T1000 (cell line): ENCODE results near the gene PLEKHA7.
A peak's percentile ranks its signal among the peaks of the same experiment; 100 is the strongest.

ENCODE experiments used
- DNase-seq: peaks from one replicate; lab custom pipeline; 2025; ENCODE audit warnings: mixed read lengths; lab: John Stamatoyannopoulos, UW

PLEKHA7 gene

DNA sequence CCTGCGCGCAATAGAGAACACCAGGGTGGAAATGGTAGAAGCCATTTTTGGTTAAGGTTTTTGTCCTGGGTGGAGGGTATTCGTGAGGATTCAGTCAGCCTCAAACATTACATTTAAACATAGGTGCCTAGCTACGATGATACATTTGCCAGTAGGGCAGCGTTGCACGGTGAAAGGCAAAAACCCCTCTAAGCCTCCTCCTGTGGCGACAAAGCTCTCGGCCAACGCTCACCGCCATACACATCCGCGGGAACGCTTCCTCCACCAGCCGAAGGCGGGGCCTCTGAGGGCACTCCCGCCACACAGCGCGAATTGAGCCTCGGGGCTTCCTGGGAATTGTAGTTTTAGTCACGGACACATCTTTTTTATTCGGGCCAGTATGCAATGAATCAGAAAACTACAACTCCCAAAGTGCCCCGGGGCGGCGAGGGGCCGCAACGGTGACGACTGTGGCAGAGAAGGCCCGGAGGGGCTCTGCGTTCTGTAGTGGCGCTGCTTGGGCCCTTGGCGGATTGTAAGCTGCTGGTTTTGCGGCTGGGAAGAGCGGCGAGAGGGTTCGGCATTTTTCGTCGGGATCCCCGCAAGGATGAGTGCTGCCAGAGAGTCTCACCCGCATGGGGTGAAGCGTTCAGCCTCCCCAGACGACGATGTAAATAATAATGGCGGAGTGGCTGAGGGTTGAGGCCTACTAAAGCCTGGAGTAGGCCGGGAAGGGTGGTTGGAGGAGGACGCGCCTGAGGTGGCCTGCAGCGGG is 275.8 kb downstream of the PLEKHA7 start, which contains the start of gene C11orf58:
Gene C11orf58 (plus strand): TSS at position 455 of the 754 bp plus-strand sequence. CDS start 132 bp downstream, at position 587.
- peak; percentile 91 for DNase-seq

DNA sequence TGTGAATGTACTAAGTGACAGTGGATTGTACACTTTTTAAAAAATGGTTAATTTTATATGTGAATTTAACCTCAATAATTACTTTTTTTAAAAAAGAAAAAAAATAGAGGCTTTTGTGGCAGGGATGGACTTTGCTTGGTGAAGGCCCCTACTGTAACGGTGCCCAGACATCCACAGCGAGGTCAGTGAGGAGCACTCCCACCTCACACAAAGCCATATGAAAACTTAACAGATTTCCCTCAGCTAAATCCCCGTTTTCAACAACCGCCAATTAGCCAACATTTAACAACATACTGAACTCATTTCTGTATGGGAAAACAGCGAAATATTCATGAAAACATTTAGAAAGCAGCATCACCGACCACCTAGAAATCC is 276.4 kb downstream of the PLEKHA7 start:
- DNase-seq: no peak
